Measurements from ENCODE around the gene OXSM.

OXSM gene

GRCh38 chr3:25840099-25840498 is 50.2 kb downstream of the OXSM start:
- Histone ChIP-seq H2AFZ (ENCODE audit: low read depth) (no peak overlapping the region), H3K27me3 (ENCODE audit: insufficient read depth, low read depth) (no peaks in the 10 kb centered on the region), H3K4me1 (ENCODE audit: low read depth, poor library complexity, severe bottlenecking) (peaks cover 32% of the 10 kb centered on the region), H3K36me3 (ENCODE audit: insufficient read depth) (no peaks in the 10 kb centered on the region), H3K4me2 (no peak overlapping the region), H4K20me1 (ENCODE audit: insufficient read depth) (no peaks in the 10 kb centered on the region), H3K79me2 (ENCODE audit: insufficient read depth, low read depth) (no peaks in the 10 kb centered on the region), H3K9ac (no peak overlapping the region), H3K4me3 (IDR thresholded peaks at IDR 0.05; ENCODE audit: insufficient read depth, low read depth, low read length) (no peak overlapping the region), H3K27ac (no peak overlapping the region)
- TF ChIP-seq, protein P1, sequence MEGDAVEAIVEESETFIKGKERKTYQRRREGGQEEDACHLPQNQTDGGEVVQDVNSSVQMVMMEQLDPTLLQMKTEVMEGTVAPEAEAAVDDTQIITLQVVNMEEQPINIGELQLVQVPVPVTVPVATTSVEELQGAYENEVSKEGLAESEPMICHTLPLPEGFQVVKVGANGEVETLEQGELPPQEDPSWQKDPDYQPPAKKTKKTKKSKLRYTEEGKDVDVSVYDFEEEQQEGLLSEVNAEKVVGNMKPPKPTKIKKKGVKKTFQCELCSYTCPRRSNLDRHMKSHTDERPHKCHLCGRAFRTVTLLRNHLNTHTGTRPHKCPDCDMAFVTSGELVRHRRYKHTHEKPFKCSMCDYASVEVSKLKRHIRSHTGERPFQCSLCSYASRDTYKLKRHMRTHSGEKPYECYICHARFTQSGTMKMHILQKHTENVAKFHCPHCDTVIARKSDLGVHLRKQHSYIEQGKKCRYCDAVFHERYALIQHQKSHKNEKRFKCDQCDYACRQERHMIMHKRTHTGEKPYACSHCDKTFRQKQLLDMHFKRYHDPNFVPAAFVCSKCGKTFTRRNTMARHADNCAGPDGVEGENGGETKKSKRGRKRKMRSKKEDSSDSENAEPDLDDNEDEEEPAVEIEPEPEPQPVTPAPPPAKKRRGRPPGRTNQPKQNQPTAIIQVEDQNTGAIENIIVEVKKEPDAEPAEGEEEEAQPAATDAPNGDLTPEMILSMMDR (conservative IDR thresholded peaks at IDR 0.05; ENCODE audit: low read depth, low read length) = no peak

DNA sequence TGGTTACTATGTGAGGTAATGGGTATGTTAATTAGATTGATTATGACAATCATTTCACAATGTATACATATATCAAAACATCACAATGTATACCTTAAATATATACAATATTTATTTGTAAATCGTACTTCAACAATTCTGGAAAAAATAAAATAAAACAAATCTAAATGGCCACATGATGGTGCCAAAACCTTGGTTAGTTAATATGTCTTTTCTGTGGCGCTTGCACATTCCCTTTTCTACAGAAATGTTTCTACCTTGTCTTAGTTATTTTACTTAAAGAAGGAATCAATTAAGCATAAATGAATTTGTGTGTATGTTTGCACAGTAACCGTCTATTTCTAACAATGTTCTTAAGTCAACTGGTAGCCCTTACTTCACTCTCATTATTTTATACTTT is 53.4 kb downstream of the OXSM start:
- no peaks in the 10 kb centered on the region for H3K79me2 ChIP-seq (ENCODE audit: insufficient read depth, low read depth)
- no peaks in the 10 kb centered on the region for H3K4me1 ChIP-seq (ENCODE audit: low read depth, poor library complexity, severe bottlenecking)
- no peak overlapping the region for H3K4me2 ChIP-seq
- H3K9ac ChIP-seq = no peak overlapping the region
- H3K27me3 ChIP-seq (ENCODE audit: insufficient read depth, low read depth) = no peaks in the 10 kb centered on the region
- no peak overlapping the region for H2AFZ ChIP-seq (ENCODE audit: low read depth)
- H4K20me1 ChIP-seq (ENCODE audit: insufficient read depth) = no peaks in the 10 kb centered on the region
- H3K36me3 ChIP-seq (ENCODE audit: insufficient read depth) = no peaks in the 10 kb centered on the region
- no peak overlapping the region for H3K27ac ChIP-seq
- H3K4me3 ChIP-seq (IDR thresholded peaks at IDR 0.05; ENCODE audit: insufficient read depth, low read depth, low read length) = no peak overlapping the region
- TF ChIP-seq, protein P1 (conservative IDR thresholded peaks at IDR 0.05; ENCODE audit: low read depth, low read length) = no peak

Data from KMS-11 (cell line).